ENCODE data around the gene OR3A3.
"Not testable (repeated sequence)": the region's sequence is repeated elsewhere in the genome, so short reads cannot be mapped to it uniquely, and the experiment has no call there.

The OR3A3 gene

GRCh38 chr17:3400055-3400454, 11.1 kb upstream of the OR3A3 start:
- no peak overlapping the region for H3K27ac ChIP-seq (ENCODE audit: low read length, poor library complexity, severe bottlenecking)
- H3K4me3 ChIP-seq (ENCODE audit: insufficient read depth in 1 of 2, low read depth in 1 of 2, low read length in 2 of 2): no peak overlapping the region
- no peak overlapping the region for H3K18ac ChIP-seq (ENCODE audit: low read depth in 1 of 2, low read length in 2 of 2)
- H2AK5ac ChIP-seq (ENCODE audit: low read length, severe bottlenecking): no peak overlapping the region
- H3K4me1 ChIP-seq (ENCODE audit: control insufficient read depth, insufficient read depth, low read depth, low read length): no peaks in the 10 kb centered on the region
- no peak overlapping the region for H3K4me2 ChIP-seq (ENCODE audit: low read length, poor library complexity, severe bottlenecking)
- H2BK5ac ChIP-seq (ENCODE audit: low read depth, low read length, poor library complexity, severe bottlenecking): no peak overlapping the region
- H3K23ac ChIP-seq (ENCODE audit: low read length in 2 of 2): no peak overlapping the region
- H3K27me3 ChIP-seq (ENCODE audit: control insufficient read depth in 1 of 2, insufficient read depth in 1 of 2, low read length in 2 of 2): no peaks in the 10 kb centered on the region
- H2BK15ac ChIP-seq (ENCODE audit: low read depth, poor library complexity, severe bottlenecking): no peak overlapping the region
- no peak overlapping the region for H3K9ac ChIP-seq (ENCODE audit: low read length)
- no peak for DNase-seq
- H3K14ac ChIP-seq (ENCODE audit: low read length in 2 of 2): no peak overlapping the region
- H2BK12ac ChIP-seq (ENCODE audit: low read length in 2 of 2): no peak overlapping the region
- H3K9me3 ChIP-seq (ENCODE audit: control insufficient read depth, low read length): no peaks in the 10 kb centered on the region
- WGBS: 67% methylated on average over 6 of the region's 6 CpGs
- H2AFZ ChIP-seq (ENCODE audit: low read depth, low read length): no peak overlapping the region
- no peaks in the 10 kb centered on the region for H3K36me3 ChIP-seq (ENCODE audit: control insufficient read depth in 1 of 2, insufficient read depth in 2 of 2, low read depth in 1 of 2, low read length in 2 of 2)
- H3K79me1 ChIP-seq (replicated peaks; ENCODE audit: low read length, poor library complexity, severe bottlenecking): no peaks in the 10 kb centered on the region
- H4K8ac ChIP-seq (ENCODE audit: low read length): no peak overlapping the region
- no peak overlapping the region for H2BK120ac ChIP-seq (ENCODE audit: low read depth, low read length)
- H3K4ac ChIP-seq (ENCODE audit: low read depth in 1 of 2, low read length in 2 of 2): no peak overlapping the region
- H4K91ac ChIP-seq (ENCODE audit: low read length): no peak overlapping the region

DNA sequence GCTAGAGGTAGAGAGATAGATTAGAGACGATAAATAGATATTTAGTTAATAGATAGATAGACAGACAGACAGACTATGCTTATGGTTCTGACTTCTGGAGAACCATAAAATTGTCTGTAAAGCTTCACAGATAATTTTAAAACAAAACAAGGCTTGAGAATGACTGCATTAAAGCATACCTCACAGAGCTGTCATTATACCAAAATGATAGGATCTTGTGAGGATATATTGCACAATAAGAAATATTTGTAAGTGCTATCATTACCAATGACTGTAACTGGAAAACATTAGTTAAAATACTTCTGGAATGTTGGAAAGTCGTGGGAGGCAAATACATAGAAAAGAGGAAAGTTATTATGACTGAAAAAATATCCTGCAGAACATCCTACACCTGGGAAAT, 9.4 kb upstream of the OR3A3 start:
- no peak overlapping the region for H2BK120ac ChIP-seq (ENCODE audit: low read depth, low read length)
- no peak overlapping the region for H3K9ac ChIP-seq (ENCODE audit: low read length)
- no peak overlapping the region for H2AK5ac ChIP-seq (ENCODE audit: low read length, severe bottlenecking)
- H4K91ac ChIP-seq (ENCODE audit: low read length): no peak overlapping the region
- no peak overlapping the region for H4K8ac ChIP-seq (ENCODE audit: low read length)
- H3K36me3 ChIP-seq (ENCODE audit: control insufficient read depth in 1 of 2, insufficient read depth in 2 of 2, low read depth in 1 of 2, low read length in 2 of 2): no peaks in the 10 kb centered on the region
- H3K27me3 ChIP-seq (ENCODE audit: control insufficient read depth in 1 of 2, insufficient read depth in 1 of 2, low read length in 2 of 2): no peaks in the 10 kb centered on the region
- no peak overlapping the region for H3K4ac ChIP-seq (ENCODE audit: low read depth in 1 of 2, low read length in 2 of 2)
- no peak overlapping the region for H3K27ac ChIP-seq (ENCODE audit: low read length, poor library complexity, severe bottlenecking)
- H3K4me1 ChIP-seq (ENCODE audit: control insufficient read depth, insufficient read depth, low read depth, low read length): no peaks in the 10 kb centered on the region
- WGBS: no CpG with 5 or more reads among the region's 2 CpGs
- no peak overlapping the region for H3K23ac ChIP-seq (ENCODE audit: low read length in 2 of 2)
- peaks cover 7% of the 10 kb centered on the region for H3K9me3 ChIP-seq (ENCODE audit: control insufficient read depth, low read length)
- H3K79me1 ChIP-seq (replicated peaks; ENCODE audit: low read length, poor library complexity, severe bottlenecking): no peaks in the 10 kb centered on the region
- H2BK5ac ChIP-seq (ENCODE audit: low read depth, low read length, poor library complexity, severe bottlenecking): no peak overlapping the region
- no peak overlapping the region for H3K4me2 ChIP-seq (ENCODE audit: low read length, poor library complexity, severe bottlenecking)
- DNase-seq: no peak
- no peak overlapping the region for H2AFZ ChIP-seq (ENCODE audit: low read depth, low read length)
- H3K14ac ChIP-seq (ENCODE audit: low read length in 2 of 2): no peak overlapping the region
- no peak overlapping the region for H3K4me3 ChIP-seq (ENCODE audit: insufficient read depth in 1 of 2, low read depth in 1 of 2, low read length in 2 of 2)
- H2BK15ac ChIP-seq (ENCODE audit: low read depth, poor library complexity, severe bottlenecking): no peak overlapping the region
- H2BK12ac ChIP-seq (ENCODE audit: low read length in 2 of 2): no peak overlapping the region
- H3K18ac ChIP-seq (ENCODE audit: low read depth in 1 of 2, low read length in 2 of 2): no peak overlapping the region

- not testable (repeated sequence) for H3K36me3 ChIP-seq (ENCODE audit: control insufficient read depth in 1 of 2, insufficient read depth in 2 of 2, low read depth in 1 of 2, low read length in 2 of 2); H3K4me2 ChIP-seq (ENCODE audit: low read length, poor library complexity, severe bottlenecking); H3K4me3 ChIP-seq (ENCODE audit: insufficient read depth in 1 of 2, low read depth in 1 of 2, low read length in 2 of 2); H2BK12ac ChIP-seq (ENCODE audit: low read length in 2 of 2); H3K14ac ChIP-seq (ENCODE audit: low read length in 2 of 2); H3K4ac ChIP-seq (ENCODE audit: low read depth in 1 of 2, low read length in 2 of 2); H3K18ac ChIP-seq (ENCODE audit: low read depth in 1 of 2, low read length in 2 of 2); H4K91ac ChIP-seq (ENCODE audit: low read length); H3K4me1 ChIP-seq (ENCODE audit: control insufficient read depth, insufficient read depth, low read depth, low read length); H4K8ac ChIP-seq (ENCODE audit: low read length); H2AFZ ChIP-seq (ENCODE audit: low read depth, low read length); H3K27me3 ChIP-seq (ENCODE audit: control insufficient read depth in 1 of 2, insufficient read depth in 1 of 2, low read length in 2 of 2); H3K9ac ChIP-seq (ENCODE audit: low read length); H3K23ac ChIP-seq (ENCODE audit: low read length in 2 of 2); H2AK5ac ChIP-seq (ENCODE audit: low read length, severe bottlenecking); H3K79me1 ChIP-seq (replicated peaks; ENCODE audit: low read length, poor library complexity, severe bottlenecking); H2BK5ac ChIP-seq (ENCODE audit: low read depth, low read length, poor library complexity, severe bottlenecking); H2BK120ac ChIP-seq (ENCODE audit: low read depth, low read length); DNase-seq; H2BK15ac ChIP-seq (ENCODE audit: low read depth, poor library complexity, severe bottlenecking); H3K27ac ChIP-seq (ENCODE audit: low read length, poor library complexity, severe bottlenecking)
- WGBS: 36% methylated on average over 1 of the region's 1 CpG
- H3K9me3 ChIP-seq (ENCODE audit: control insufficient read depth, low read length): peaks cover 28% of the 10 kb centered on the region
Observed at GRCh38 chr17:3403856-3404255, 7.3 kb upstream of the OR3A3 start.

GRCh38 chr17:3412216-3412615, 1.0 kb downstream of the OR3A3 start:
- not testable (repeated sequence) for H3K4me1 ChIP-seq (ENCODE audit: control insufficient read depth, insufficient read depth, low read depth, low read length); H2BK12ac ChIP-seq (ENCODE audit: low read length in 2 of 2); H3K27ac ChIP-seq (ENCODE audit: low read length, poor library complexity, severe bottlenecking); H3K79me1 ChIP-seq (replicated peaks; ENCODE audit: low read length, poor library complexity, severe bottlenecking); H3K4me3 ChIP-seq (ENCODE audit: insufficient read depth in 1 of 2, low read depth in 1 of 2, low read length in 2 of 2); H3K23ac ChIP-seq (ENCODE audit: low read length in 2 of 2); H2BK5ac ChIP-seq (ENCODE audit: low read depth, low read length, poor library complexity, severe bottlenecking); H3K36me3 ChIP-seq (ENCODE audit: control insufficient read depth in 1 of 2, insufficient read depth in 2 of 2, low read depth in 1 of 2, low read length in 2 of 2); H4K91ac ChIP-seq (ENCODE audit: low read length); DNase-seq; H3K14ac ChIP-seq (ENCODE audit: low read length in 2 of 2); H3K9ac ChIP-seq (ENCODE audit: low read length); H3K18ac ChIP-seq (ENCODE audit: low read depth in 1 of 2, low read length in 2 of 2); H4K8ac ChIP-seq (ENCODE audit: low read length); H2BK120ac ChIP-seq (ENCODE audit: low read depth, low read length); H3K4me2 ChIP-seq (ENCODE audit: low read length, poor library complexity, severe bottlenecking); H2AK5ac ChIP-seq (ENCODE audit: low read length, severe bottlenecking); H3K4ac ChIP-seq (ENCODE audit: low read depth in 1 of 2, low read length in 2 of 2); H3K27me3 ChIP-seq (ENCODE audit: control insufficient read depth in 1 of 2, insufficient read depth in 1 of 2, low read length in 2 of 2); H2BK15ac ChIP-seq (ENCODE audit: low read depth, poor library complexity, severe bottlenecking); H2AFZ ChIP-seq (ENCODE audit: low read depth, low read length)
- H3K9me3 ChIP-seq (ENCODE audit: control insufficient read depth, low read length): peaks cover 18% of the 10 kb centered on the region
- WGBS: no CpG with 5 or more reads among the region's 16 CpGs
